Coronary artery (tissue), 2 donors: ENCODE results near the gene ZDHHC3.

Experiments
- DNase-seq: peaks from one replicate; pipeline ENCODE4 v3.0.0-alpha.2; 2017; ENCODE audit warnings: low spot score
- H3K27ac ChIP-seq, 2 donors: fragments of 200-600 bp; sonication (generic); one replicate each; pipeline ENCODE4 v1.5.1; 2016 to 2019
- H3K4me3 ChIP-seq: fragments of 200-600 bp; sonication (generic); 2 replicates; pipeline ENCODE4 v1.5.1; 2016; ENCODE audit warnings: mild to moderate bottlenecking, moderate library complexity
- CTCF ChIP-seq: fragments of 200-600 bp; sonication (generic); IDR thresholded peaks from one replicate; pipeline ENCODE4 v1.5.1; 2019; ENCODE audit warnings: antibody characterized with exemption

ZDHHC3 gene

GRCh38 chr3:44918581-44918980 is 57.4 kb downstream of the ZDHHC3 start:
- H3K27ac ChIP-seq, result no peak overlapping the region
- no peak for TF ChIP-seq CTCF

GRCh38 chr3:44918087-44918486 is 57.9 kb downstream of the ZDHHC3 start:
- no peak overlapping the region for H3K4me3 ChIP-seq
- H3K27ac ChIP-seq, result no peak overlapping the region
- TF ChIP-seq CTCF, result no peak
- DNase-seq, result no peak

More at GRCh38 chr3:44918581-44918980, 57.4 kb downstream of the ZDHHC3 start:
- H3K4me3 ChIP-seq, result no peak overlapping the region
- no peak for DNase-seq

GRCh38 chr3:44915702-44916438 is 60.1 kb downstream of the ZDHHC3 start:
- no peak for DNase-seq
- no peak overlapping the region for H3K4me3 ChIP-seq
- no peak overlapping the region for H3K27ac ChIP-seq
- TF ChIP-seq CTCF, result no peak

GRCh38 chr3:44914936-44915335 is 61.0 kb downstream of the ZDHHC3 start:
- H3K27ac ChIP-seq, result no peak overlapping the region
- DNase-seq, result no peak
- H3K4me3 ChIP-seq, result no peak overlapping the region
- no peak for TF ChIP-seq CTCF

- no peak for DNase-seq
- Histone ChIP-seq H3K27ac (no peak overlapping the region), H3K4me3 (no peak overlapping the region)
- peak; percentile 62 for TF ChIP-seq CTCF
Observed at GRCh38 chr3:44913868-44914468, 62.0 kb downstream of the ZDHHC3 start.

- no peak for TF ChIP-seq CTCF
- DNase-seq, result no peak
Observed at GRCh38 chr3:44910693-44911092, 65.3 kb downstream of the ZDHHC3 start.

GRCh38 chr3:44909063-44909462 is 66.9 kb downstream of the ZDHHC3 start:
- DNase-seq, result no peak
- H3K27ac ChIP-seq, result no peak overlapping the region
- H3K4me3 ChIP-seq, result no peak overlapping the region
- TF ChIP-seq CTCF, result no peak

More at GRCh38 chr3:44910693-44911092, 65.3 kb downstream of the ZDHHC3 start:
- Histone ChIP-seq H3K27ac (no peak overlapping the region), H3K4me3 (no peak overlapping the region)
